IMR-90 (cell line): ENCODE measurements around the gene ALB. TPM values are rescaled to one million over a fixed set of nuclear protein-coding genes. Genes with fewer than 3 reads are reported as not detected.

ENCODE experiments used
- ATAC-seq: fragments of 200-7000 bp; cut with Tn5 transposase; 2 replicates; pipeline ENCODE4 v1.9.1; 2020; ENCODE audit warnings: low read depth, mild to moderate bottlenecking, moderate library complexity
- BruUV-seq: library from RNA; stranded (reverse); fragments of 400-500 nt; replicated peaks from 2 replicates; lab custom pipeline; 2021; lab: Mats Ljungman, UMichigan
- CTCF ChIA-PET: fragments of 300-600 bp; formaldehyde crosslinking; extraction: SDS; loops from one replicate; lab custom pipeline; 2021; ENCODE audit warnings: antibody characterized with exemption; lab: Yijun Ruan, JAX
- POLR2A ChIA-PET: fragments of 300-600 bp; sonication (Branson Sonifier 250); formaldehyde crosslinking; loops from one replicate; lab custom pipeline; 2022; ENCODE audit warnings: antibody characterized with exemption; ENCODE audit not compliant: unreplicated experiment; lab: Charles Lee
- DNase-seq: peaks from one replicate; pipeline ENCODE4 v3.0.0; 2013
- H2AFZ ChIP-seq: replicated peaks from 2 replicates; pipeline ENCODE3; 2013; ENCODE audit warnings: low read length, mild to moderate bottlenecking; ENCODE audit not compliant: poor library complexity
- H2AK5ac ChIP-seq: 2 replicates; pipeline ENCODE4 v1.6.1; 2013; ENCODE audit warnings: low read depth, low read length, inconsistent platforms
- H2AK9ac ChIP-seq: replicated peaks from 2 replicates; pipeline ENCODE3; 2013; ENCODE audit warnings: mild to moderate bottlenecking, low read depth, low read length, moderate library complexity; ENCODE audit not compliant: poor library complexity
- H2BK120ac ChIP-seq: 2 replicates; pipeline ENCODE4 v1.6.1; 2013; ENCODE audit warnings: low read depth, low read length, inconsistent platforms
- H2BK15ac ChIP-seq: 3 replicates; pipeline ENCODE4 v1.6.1; 2013; ENCODE audit warnings: low read depth, low read length, inconsistent platforms
- H2BK20ac ChIP-seq: 2 replicates; pipeline ENCODE4 v1.6.1; 2013; ENCODE audit warnings: low read depth, mild to moderate bottlenecking, inconsistent platforms, low read length, moderate library complexity
- H2BK5ac ChIP-seq: 2 replicates; pipeline ENCODE4 v1.6.1; 2013; ENCODE audit warnings: mild to moderate bottlenecking, low read depth, low read length, inconsistent platforms; ENCODE audit not compliant: poor library complexity, severe bottlenecking
- H3K14ac ChIP-seq: replicated peaks from 2 replicates; pipeline ENCODE4 v1.6.1; 2013; ENCODE audit warnings: low read depth, low read length, inconsistent platforms
- H3K18ac ChIP-seq: 2 replicates; pipeline ENCODE4 v1.6.1; 2013; ENCODE audit warnings: low read depth, low read length, control low read depth
- H3K23ac ChIP-seq: 2 replicates; pipeline ENCODE4 v1.6.1; 2013; ENCODE audit warnings: low read depth, low read length, inconsistent platforms
- H3K27ac ChIP-seq: 2 replicates; pipeline ENCODE4 v1.5.1; 2013; ENCODE audit warnings: mild to moderate bottlenecking, control low read depth, low read length; ENCODE audit not compliant: insufficient read depth
- H3K27me3 ChIP-seq: 2 replicates; pipeline ENCODE4 v1.6.1; 2013; ENCODE audit warnings: low read length; ENCODE audit not compliant: control insufficient read depth, insufficient read depth
- H3K36me3 ChIP-seq: 2 replicates; pipeline ENCODE4 v1.6.1; 2013; ENCODE audit warnings: low read length, mixed read lengths; ENCODE audit not compliant: control insufficient read depth, insufficient read depth
- H3K4ac ChIP-seq: 2 replicates; pipeline ENCODE4 v1.6.1; 2013; ENCODE audit warnings: low read depth, low read length, inconsistent platforms
- H3K4me1 ChIP-seq: 2 replicates; pipeline ENCODE4 v1.6.1; 2013; ENCODE audit warnings: low read length, mixed read lengths; ENCODE audit not compliant: control insufficient read depth, insufficient read depth
- H3K4me2 ChIP-seq: 2 replicates; pipeline ENCODE4 v1.6.1; 2013; ENCODE audit warnings: low read depth, mild to moderate bottlenecking, control low read depth, low read length, moderate library complexity
- H3K4me3 ChIP-seq: 2 replicates; pipeline ENCODE4 v1.5.1; 2013; ENCODE audit warnings: low read depth, mild to moderate bottlenecking, control low read depth, low read length, moderate library complexity; ENCODE audit not compliant: insufficient read depth
- H3K56ac ChIP-seq: 2 replicates; pipeline ENCODE4 v1.6.1; 2013; ENCODE audit warnings: low read length, inconsistent platforms; ENCODE audit not compliant: insufficient read depth; ENCODE audit errors: extremely low read depth
- H3K79me1 ChIP-seq, 2 experiments: 2 replicates each; pipeline ENCODE4 v1.6.1; 2013; ENCODE audit warnings: low read length in 2 of 2, inconsistent platforms in 1 of 2, low read depth in 1 of 2
- H3K9ac ChIP-seq: 2 replicates; pipeline ENCODE4 v1.6.1; 2013; ENCODE audit warnings: low read depth, low read length, control low read depth
- H3K9me1 ChIP-seq: 2 replicates; pipeline ENCODE4 v1.6.1; 2013; ENCODE audit warnings: low read length, inconsistent platforms; ENCODE audit not compliant: insufficient read depth
- H3K9me3 ChIP-seq: 2 replicates; pipeline ENCODE4 v1.6.1; 2013; ENCODE audit warnings: low read length; ENCODE audit not compliant: control insufficient read depth, insufficient read depth
- H4K20me1 ChIP-seq: 2 replicates; pipeline ENCODE4 v1.6.1; 2013; ENCODE audit warnings: low read length, inconsistent platforms; ENCODE audit not compliant: insufficient read depth
- H4K5ac ChIP-seq: 2 replicates; pipeline ENCODE4 v1.6.1; 2013; ENCODE audit warnings: mild to moderate bottlenecking, low read depth, low read length, control low read depth
- H4K8ac ChIP-seq, 2 experiments: 2 replicates each; pipeline ENCODE4 v1.6.1; 2013; ENCODE audit warnings: low read depth in 2 of 2, low read length in 2 of 2, control low read depth in 1 of 2, inconsistent platforms in 1 of 2
- H4K91ac ChIP-seq: 2 replicates; pipeline ENCODE4 v1.6.1; 2013; ENCODE audit warnings: low read depth, low read length, inconsistent platforms; ENCODE audit not compliant: insufficient read depth
- BHLHE40 ChIP-seq: fragments of 150-350 bp; IDR thresholded peaks from 2 replicates; pipeline ENCODE4 v1.6.1; 2016; ENCODE audit warnings: mild to moderate bottlenecking, low read depth, low read length
- RCOR1 ChIP-seq: IDR thresholded peaks from 2 replicates; pipeline ENCODE4 v1.6.1; 2012; ENCODE audit warnings: mild to moderate bottlenecking, low read length, improper control_type of control experiment; ENCODE audit not compliant: insufficient replicate concordance
- SMC3 ChIP-seq: fragments of 150-350 bp; IDR thresholded peaks from 2 replicates; pipeline ENCODE4 v1.6.1; 2016; ENCODE audit warnings: low read depth, mild to moderate bottlenecking, antibody characterized with exemption, low read length, moderate library complexity
- WGBS, 2 experiments: methylation state at CpG; one replicate each; pipeline versions ENCODE4 v1.1.5 to v1.1.7; 2013; ENCODE audit warnings: missing lambda C conversion rate in 2 of 2; ENCODE audit not compliant: insufficient read length in 1 of 2; ENCODE audit errors: extremely low coverage in 2 of 2; 5-methylcytosine and 5-hydroxymethylcytosine counted together
- dilution Hi-C: fragments of 300-500 bp; cut with HindIII; formaldehyde crosslinking; loops from one replicate; pipeline ENCODE4 v1.14.3; 2018; ENCODE audit warnings: low sequenced_read_pairs; ENCODE audit not compliant: unreplicated experiment
- in situ Hi-C: fragments of 300-500 bp; cut with MboI; formaldehyde crosslinking; loops from 3 replicates; pipeline ENCODE4 v1.14.3; 2019; ENCODE audit warnings: low sequenced_read_pairs, inconsistent platforms, mixed read lengths
- intact Hi-C: fragments of 100-400 bp; cut with micrococcal nuclease; formaldehyde crosslinking; loops from 2 replicates; pipeline ENCODE4 v1.10.0; 2022
- polyA plus RNA-seq, 3 experiments: library from polyadenylated mRNA; depleted of rRNA; stranded (reverse); fragments of >200 nt; gene quantifications; 2 replicates each; pipeline ENCODE4 v1.2.3, GENCODE V29; 2012; ENCODE audit warnings: low replicate concordance in 1 of 3
- total RNA-seq: library from RNA; depleted of rRNA; stranded (reverse); fragments of >200 nt; gene quantifications from 2 replicates; pipeline ENCODE4 v1.2.3, GENCODE V29; 2012
- TF ChIP-seq, protein P1 (sequence below): conservative IDR thresholded peaks from 2 replicates; pipeline ENCODE4 v1.5.1; 2012; ENCODE audit warnings: mild to moderate bottlenecking, low read depth, low read length, improper control_type of control experiment

Gene ALB
- total and polyA plus RNA-seq, 2 of the 4 experiments (the other 2 are of a cell fraction) = not detected

DNA sequence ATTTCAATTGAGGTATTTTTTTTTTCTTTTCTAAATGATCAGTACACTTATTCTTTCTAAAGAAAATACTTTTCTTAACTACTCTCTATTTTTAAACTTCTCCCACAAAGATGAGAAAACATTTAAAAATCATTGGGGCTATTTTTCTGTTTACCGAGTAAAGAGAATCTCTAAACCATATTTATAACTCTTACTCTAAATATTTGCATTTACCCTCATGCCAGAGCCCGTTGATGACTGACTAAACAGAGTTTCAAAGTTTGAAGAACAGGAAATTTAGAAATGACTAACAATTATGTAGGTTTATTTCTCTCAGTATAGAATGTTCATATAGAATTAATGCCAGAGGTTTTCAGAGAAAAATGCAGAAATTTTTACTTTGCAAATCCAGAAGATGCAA, 2.7 kb upstream of the ALB start:
- no TSS peak for BruUV-seq
- TF ChIP-seq RCOR1 (no peak), BHLHE40 (no peak), SMC3 (no peak)
- TF ChIP-seq, protein P1, sequence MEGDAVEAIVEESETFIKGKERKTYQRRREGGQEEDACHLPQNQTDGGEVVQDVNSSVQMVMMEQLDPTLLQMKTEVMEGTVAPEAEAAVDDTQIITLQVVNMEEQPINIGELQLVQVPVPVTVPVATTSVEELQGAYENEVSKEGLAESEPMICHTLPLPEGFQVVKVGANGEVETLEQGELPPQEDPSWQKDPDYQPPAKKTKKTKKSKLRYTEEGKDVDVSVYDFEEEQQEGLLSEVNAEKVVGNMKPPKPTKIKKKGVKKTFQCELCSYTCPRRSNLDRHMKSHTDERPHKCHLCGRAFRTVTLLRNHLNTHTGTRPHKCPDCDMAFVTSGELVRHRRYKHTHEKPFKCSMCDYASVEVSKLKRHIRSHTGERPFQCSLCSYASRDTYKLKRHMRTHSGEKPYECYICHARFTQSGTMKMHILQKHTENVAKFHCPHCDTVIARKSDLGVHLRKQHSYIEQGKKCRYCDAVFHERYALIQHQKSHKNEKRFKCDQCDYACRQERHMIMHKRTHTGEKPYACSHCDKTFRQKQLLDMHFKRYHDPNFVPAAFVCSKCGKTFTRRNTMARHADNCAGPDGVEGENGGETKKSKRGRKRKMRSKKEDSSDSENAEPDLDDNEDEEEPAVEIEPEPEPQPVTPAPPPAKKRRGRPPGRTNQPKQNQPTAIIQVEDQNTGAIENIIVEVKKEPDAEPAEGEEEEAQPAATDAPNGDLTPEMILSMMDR = no peak
- Histone ChIP-seq H3K4me1 (no peaks in the 10 kb centered on the region), H2AK9ac (no peak overlapping the region), H4K91ac (no peak overlapping the region), H3K4me3 (no peak overlapping the region), H4K8ac (no peak overlapping the region), H3K27me3 (no peaks in the 10 kb centered on the region; the same call in 1 of the 2 replicates), H3K4me2 (no peak overlapping the region), H2BK15ac (no peak overlapping the region), H3K36me3 (no peaks in the 10 kb centered on the region), H3K27ac (no peak overlapping the region), H3K4ac (no peak overlapping the region), H2AFZ (no peak overlapping the region), H3K9ac (no peak overlapping the region), H3K23ac (no peak overlapping the region), H3K14ac (no peak overlapping the region), H2AK5ac (no peak overlapping the region), H3K56ac (no peak overlapping the region), H4K5ac (no peak overlapping the region), H3K9me3 (no peaks in the 10 kb centered on the region), H2BK5ac (no peak overlapping the region), H3K9me1 (no peaks in the 10 kb centered on the region), H2BK120ac (no peak overlapping the region), H2BK20ac (no peak overlapping the region), H4K20me1 (no peaks in the 10 kb centered on the region), H3K18ac (no peak overlapping the region), H3K79me1 (no peaks in the 10 kb centered on the region)
- POLR2A ChIA-PET = no interaction called here
- CTCF ChIA-PET = no interaction called here
- ATAC-seq = no peak
- dilution Hi-C loops = no loop called here
- in situ Hi-C loops = no loop called here
- whole genome bisulfite sequencing, 2 experiments = no CpG with 5 or more reads among the region's 2 CpGs
- DNase-seq = no peak
- intact Hi-C loops = no loop called here
